Body of pancreas (tissue), 4 donors: Measurements from ENCODE around the gene TAC4.

ENCODE experiments used
- CTCF ChIP-seq, 7 experiments: fragments of 450-650 bp in 4 of 7; fragments of 200-600 bp in 3 of 7; sonication (generic) in 3 of 7; IDR thresholded peaks; one replicate each; pipeline ENCODE4 v1.5.1; 2016 to 2019; ENCODE audit warnings: antibody characterized with exemption in 7 of 7
- POLR2A ChIP-seq, 3 donors: fragments of 450-650 bp; IDR thresholded peaks; one replicate each; pipeline ENCODE4 v1.6.1; 2016; ENCODE audit warnings: antibody characterized with exemption in 3 of 3, mild to moderate bottlenecking in 2 of 3

- TF ChIP-seq POLR2A (IDR thresholded peaks at IDR 0.05) (no peak), CTCF (IDR thresholded peaks at IDR 0.05) (no peak)
Observed at GRCh38 chr17:49830605-49831004, 17.3 kb downstream of the TAC4 start.
